DMS 273 treated with DMSO at 0.1 percent for 48 hours (cell line): ENCODE results near the gene NKAIN4.
"Not testable (repeated sequence)": the region's sequence is repeated elsewhere in the genome, so short reads cannot be mapped to it uniquely, and the experiment has no call there.

Experiments
- DNase-seq: peaks from one replicate; lab custom pipeline; 2025; lab: John Stamatoyannopoulos, UW

The NKAIN4 gene

DNA sequence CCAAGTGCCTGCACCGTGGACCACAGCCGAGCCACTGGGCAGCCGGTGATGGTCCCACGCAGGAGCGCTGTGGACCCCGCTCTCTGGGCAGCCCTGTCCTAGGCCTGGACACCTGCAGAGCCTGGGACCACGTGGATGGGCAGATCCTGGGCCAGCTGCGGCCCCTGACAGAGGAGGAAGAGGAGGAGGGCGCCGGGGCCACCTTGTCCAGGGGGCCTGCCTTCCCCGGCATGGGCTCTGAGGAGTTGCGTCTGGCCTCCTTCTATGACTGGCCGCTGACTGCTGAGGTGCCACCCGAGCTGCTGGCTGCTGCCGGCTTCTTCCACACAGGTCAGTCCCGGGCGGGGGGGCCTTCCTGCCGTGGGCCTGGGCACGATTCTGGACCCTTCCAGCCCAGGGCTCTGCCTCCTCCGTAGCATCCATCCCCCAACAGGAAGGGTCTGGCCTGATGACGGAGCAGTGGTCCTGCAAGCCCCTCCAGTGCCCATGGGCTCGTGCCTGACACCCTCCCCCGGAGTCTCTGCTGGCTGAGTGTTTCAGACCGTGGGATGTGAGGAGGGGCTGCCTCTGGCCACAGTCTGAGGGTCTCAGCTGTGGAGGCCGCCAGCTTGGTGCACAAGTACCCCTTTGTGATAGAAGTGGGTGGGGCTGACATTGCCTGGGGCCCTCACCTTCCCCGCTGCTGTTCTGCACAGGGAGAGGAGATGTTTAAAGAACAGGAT is 18.0 kb downstream of the NKAIN4 start:
- no peak for DNase-seq

DNA sequence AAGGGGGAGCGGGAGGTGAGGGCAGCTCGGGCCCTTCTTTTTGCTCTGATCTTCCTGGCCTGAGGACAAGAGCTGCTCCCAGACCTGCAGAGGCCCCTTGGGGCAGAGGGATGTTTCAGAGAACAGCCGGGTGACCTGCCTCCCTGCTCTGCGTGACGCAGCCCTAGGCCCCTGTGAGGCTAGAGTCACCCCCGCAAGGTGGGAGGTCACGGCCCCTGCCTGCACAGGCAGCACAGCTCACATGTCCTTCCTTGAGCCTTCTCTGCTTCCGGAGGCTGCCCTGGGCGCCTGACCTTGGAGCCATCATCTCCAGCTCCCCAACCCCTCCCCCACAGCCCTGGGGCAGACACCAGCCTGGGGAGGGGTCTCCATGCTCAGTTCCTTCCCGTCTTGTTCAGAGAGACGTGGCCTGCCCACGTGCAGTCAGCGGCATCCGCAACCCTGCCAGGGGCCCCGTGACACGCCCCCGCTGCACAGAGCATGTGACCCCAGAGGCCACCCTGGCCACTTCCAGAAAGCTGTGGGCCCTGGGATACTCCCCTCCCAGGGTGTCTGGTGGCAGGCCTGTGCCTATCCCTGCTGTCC is 18.8 kb downstream of the NKAIN4 start, which contains the start of gene BIRC7:
BIRC7 (plus strand) TSS at position 507 of the 585 bp plus-strand sequence. CDS start 192 bp downstream, outside the sequence.
- DNase-seq, result no peak

DNA sequence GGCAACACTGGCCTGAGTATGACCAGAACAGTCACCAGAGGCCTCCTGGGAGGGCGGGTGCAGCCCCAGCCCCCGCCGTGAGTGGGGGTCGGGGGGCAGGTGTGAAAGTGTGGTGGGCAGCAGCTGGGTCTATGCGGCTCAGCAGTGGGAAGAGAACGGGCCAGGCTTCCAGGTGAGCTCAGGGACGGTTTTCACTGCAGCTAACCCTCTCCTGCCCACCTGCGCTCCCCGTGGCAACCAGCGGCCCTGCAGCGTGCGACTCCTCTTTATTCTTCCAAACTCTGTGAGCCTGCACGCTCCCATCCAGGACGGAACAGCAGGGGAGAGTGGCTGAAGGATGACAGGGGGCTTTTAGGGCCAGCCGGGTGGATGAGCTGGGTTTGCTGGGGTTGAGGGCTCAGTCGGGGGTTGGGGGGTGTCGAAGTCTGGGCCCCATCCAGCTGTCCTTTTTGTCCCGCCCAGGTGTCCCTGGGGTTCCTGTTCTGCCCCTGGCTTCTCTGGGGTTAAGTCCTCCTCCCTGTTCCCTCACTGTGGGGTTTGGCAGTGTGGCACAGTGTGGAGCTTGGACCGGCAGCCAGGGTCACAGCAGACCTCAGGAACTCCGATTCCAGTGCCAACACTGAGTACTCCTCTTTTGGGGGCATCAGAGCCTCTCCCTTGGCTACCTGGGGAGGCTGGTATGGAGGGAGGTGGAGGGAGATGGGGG is 19.4 kb downstream of the NKAIN4 start:
- DNase-seq, result no peak

DNA sequence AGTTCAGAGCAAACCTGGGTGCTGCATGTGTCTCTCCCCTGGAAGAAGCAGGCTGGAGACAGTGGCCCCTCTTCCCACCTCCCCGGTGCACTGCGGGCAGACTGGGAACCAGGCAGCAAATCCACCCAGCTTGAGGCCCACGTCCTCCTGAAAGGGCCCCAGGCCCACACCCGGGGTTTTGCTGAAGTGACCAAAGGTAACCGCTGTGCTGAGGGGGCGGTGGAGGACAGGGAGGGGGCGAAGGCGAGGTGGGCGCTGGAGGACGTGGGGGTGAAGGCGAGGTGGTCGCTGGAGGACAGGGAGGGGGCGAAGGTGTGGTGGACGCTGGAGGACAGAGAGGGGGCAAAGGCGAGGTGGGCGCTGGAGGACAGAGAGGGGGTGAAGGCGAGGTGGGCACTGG is 20.3 kb downstream of the NKAIN4 start:
- no peak for DNase-seq

DNA sequence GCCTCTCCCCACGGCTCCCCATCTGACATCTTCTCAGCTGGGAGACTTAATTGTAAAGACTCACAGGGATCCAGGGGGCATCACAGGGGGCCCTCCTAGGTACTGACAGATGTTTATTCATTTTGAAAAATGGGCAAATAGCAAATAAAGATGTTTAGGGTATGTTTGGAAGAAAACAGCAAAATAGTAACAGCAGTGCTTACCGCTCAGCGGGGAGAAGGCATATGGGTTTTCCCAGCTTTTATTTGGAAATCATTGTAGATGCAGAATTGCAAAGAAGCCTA is 21.3 kb downstream of the NKAIN4 start:
- DNase-seq, result no peak

DNA sequence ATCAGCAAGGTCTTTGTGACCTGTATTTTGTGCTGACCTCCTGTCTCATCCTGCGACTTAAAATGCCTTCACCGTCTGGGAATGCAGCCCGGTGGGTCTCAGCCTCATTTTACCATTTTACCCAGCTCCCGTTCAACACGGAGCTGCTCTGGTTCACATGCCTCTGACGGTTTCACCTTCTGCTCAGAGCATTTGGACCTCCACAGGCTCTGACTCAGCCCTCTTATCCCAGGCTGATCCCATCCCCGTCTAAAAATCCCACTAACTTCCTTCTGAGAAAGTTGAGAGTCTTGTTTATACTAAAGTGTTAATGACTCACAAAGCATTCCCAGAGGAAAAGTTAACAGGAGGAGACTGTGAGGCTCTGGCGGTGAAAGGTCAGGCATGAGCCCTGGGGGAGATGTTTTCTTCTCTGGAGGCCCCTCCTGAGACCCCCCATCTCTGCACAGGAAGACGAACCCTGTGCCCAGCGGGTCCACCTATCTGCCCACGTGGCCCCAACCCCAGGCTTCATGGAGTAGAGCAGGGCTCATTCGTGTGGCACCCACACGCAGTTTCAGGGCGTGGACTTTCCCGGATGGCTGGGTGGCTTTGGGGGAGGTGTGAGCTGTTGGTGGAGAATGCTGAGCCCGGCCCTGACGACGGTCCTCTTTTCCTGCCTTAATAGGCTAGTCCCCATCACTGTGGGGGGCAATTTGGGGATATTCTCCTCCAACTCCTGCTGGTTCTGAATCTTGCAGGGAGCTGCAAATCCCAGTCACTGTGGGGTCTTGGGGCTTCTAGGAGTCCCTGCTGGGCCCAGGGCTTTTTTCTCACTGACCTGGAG is 21.8 kb downstream of the NKAIN4 start:
- no peak for DNase-seq

DNA sequence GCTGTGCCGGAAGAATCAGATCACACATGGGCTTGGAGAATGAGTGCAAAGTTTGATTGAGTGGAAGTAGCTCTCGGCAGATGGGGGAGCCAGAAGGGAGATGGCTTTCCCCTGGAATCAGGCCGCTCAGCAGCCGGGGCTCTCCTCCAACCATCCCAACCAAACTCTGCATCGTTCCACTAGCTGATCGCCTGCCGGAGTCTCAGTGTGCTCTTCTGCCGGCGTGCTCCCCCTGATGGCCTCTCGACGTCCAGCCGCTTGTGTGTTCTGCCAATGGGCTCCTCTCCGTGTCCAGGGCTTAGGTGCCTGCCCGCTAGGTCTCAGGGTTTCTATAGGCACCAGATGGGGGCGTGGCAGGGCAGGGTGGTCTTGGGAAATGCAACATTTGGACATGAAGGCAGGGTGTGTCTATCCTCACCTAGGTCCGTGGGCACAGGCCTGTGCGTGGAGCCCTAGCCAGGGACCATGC is 23.4 kb downstream of the NKAIN4 start:
- DNase-seq, result no peak

DNA sequence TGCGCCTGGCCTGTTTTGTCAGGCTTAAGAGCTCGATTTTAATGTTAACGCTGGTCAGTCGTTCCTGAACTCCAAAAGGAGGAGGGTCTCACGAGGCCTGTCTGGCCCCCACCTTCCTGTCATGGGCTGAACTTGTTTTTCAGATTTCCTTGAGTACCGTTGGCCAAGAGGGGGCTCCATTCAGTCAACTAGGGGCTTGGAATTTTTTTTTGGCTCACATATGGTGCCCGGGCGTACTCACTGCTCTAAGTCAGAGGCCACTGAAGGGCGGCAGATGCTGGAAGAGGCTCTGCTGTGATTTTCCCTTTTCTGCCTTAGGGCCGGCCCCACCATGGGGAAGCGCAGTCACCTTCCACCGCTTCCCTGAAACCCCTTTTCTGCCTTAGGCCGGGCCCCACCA is 25.5 kb downstream of the NKAIN4 start:
- DNase-seq, result no peak

DNA sequence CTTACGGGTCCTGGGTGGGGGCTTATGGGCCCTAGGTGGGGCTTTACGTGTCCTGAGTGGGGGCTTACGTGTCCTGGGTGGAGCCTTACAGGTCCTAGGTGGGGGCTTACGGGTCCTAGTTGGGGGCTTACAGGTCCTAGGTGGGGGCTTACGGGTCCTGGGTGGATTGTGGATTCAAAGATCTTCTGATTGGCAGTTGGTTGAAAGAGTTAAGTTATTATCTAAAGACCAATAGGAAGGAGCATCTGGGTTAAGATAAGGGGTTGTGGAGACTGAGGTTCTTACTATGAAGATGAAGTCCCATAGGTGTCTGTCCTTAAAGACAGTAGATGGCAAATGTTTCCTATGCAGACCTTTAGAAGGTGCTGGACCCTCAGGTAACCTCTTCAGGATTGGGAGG is 27.0 kb downstream of the NKAIN4 start:
- DNase-seq, result no peak

DNA sequence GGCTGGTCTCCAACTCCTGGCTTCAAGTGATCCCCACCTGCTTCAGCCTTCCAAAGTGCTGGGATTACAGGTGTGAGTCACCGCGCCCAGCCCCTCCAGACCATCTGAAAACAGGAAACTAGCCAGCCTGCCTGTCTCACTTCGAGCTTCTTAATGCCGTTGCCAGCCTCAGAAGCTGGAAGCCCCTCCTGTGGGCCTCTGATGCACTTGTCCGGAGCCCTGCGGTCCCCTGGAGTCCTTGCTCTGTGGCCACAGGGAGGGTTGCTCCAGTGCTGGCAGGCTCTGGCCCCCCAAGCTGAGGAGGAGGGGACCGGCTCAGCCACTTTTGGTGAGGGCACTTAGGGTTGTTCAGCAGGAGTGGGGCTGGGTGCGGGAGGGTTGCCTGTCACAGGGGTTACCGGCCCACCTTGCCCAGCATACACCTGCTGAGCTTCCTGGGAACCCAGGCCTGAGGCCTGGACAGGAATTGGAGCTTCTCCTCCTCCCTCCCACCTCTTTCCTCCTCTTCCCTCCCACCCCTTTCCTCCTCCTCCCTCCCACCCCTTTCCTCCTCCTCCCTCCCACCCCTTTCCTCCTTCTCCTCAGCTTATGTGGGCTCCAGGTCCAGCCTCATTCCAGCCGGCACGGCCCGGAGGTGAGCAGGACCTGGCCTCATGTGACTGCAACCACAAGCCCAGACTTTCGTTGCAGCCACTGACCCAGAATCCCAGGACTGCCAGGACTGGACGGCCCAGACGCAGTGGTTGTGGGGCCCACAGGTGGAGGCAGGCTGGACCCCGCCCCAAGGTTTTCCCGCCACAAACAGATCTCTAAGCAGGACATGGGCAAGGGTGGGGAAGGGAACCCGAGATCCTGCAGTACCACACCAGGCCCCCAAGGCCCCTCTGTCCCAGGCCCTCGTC is 28.0 kb downstream of the NKAIN4 start:
- DNase-seq, result no peak

DNA sequence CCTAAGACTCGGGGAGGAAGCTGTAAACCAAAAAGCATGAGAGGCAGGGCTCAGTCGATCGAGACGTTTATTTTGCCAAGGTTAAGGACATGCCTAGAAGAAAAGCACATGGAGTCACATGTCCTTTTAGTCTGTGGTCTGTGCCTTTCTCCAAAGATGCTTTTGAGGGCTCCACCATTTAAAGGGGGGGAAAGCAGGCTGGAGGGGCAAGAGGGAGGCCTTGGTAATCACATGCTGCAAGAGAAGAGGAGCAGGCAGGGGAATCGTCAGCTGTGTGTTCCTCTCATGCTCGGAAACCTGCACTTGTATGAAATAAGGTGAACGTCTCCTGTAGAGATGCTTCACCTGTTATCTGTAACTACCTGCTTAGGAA is 29.2 kb downstream of the NKAIN4 start:
- no peak for DNase-seq

DNA sequence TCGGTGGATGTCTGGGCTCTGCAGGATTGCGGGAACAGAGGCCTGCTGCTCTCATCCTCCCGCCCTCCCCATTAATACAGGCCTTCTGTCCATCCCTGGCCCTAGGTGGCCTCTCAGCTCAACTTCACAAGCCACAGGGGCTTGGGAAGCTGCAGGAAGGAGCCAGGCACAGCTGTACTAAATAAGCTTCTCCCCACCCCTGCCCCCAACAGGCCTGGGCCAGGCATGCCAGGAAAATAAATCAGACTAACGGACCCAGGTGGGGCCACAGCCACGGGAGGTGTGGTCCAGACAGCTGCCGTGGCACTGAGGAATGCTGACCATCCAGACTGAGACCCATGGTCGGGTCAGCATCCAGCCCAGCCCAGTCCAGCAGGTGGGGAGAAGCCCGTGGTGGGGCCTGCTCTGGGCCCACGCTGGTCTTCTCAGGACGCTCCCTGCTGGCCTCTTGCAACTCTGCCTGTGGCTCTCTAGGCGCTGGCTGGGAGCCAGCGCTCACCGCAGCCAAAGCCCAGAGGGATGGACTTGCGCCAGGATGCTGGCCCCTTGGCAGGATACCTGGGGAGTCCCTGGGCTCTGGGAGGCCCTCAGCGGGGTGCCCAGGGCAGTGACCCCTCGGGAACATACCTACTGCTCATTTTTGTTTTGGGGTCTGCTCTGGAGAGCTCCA is 29.7 kb downstream of the NKAIN4 start:
- DNase-seq, result no peak

DNA sequence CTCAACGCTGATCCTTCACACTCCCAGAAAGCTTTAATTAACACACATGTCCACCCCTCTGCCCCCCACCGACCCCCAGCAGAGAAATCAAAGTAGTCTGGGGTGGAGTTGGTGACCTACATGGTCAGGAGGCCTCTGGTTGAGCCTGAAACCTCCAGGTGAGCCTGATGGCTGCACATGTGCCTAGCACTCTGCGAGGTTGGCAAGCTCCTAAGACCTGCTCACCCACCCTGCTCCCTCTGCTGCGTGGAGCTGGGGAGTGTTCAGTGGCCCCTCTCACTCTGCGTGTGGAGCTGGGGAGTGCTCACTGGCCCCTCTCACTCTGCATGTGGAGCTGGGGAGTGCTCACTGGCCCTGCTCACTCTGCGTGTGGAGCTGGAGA is 30.4 kb downstream of the NKAIN4 start:
- DNase-seq, result no peak

DNA sequence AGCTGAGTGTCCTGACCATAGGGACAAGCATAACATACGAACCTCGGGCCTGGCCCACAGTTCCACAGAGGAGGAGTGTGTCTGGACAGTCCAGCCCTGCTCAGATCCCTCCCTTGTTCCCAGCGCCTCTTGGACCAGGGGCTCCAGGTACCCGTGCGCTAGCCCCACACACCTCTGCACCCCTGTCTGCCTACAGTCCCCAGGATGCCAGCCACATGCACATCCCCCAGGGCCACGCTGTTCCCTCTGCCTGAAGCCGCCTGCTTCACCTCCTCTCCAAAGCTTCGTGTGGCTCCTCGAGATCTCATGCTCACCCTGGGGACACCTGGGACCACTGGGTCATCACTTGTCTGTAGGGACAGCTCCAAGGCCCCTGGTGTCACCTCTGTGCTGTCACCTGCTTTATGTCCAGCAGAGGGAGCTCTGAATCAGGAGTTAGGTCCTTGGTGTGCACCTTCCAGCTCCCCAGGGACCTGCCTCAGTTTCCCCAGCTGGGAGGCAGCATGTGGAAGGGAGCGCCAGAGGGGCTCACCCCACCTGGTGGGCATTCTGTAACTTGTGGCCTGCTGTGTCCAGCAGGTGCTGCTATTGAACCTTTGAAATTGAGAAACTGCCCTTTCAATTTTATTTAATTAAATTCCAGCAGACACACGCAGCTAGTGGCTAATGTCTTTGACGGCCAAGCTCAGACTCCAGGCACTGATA is 31.0 kb downstream of the NKAIN4 start:
- DNase-seq, result no peak

DNA sequence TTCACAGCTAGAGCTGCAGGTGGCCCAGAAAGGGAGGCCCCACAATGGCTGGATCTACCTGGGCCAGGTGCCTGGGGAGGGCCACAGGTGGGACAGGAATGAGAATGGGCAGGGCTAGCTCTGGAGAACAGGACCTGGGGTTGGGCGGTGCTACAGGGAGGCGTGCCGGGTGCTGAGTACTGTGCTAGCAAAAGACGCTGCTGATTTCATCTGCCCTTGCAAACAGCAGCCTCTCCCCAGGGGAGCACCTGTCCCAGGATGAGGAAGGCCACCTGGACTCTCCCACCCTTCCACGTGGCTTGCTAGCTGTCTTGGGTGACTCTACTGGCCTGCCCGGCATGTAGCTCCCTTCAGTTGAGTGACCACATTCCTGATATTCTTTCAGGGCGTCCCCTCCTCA is 31.7 kb downstream of the NKAIN4 start:
- no peak for DNase-seq

DNA sequence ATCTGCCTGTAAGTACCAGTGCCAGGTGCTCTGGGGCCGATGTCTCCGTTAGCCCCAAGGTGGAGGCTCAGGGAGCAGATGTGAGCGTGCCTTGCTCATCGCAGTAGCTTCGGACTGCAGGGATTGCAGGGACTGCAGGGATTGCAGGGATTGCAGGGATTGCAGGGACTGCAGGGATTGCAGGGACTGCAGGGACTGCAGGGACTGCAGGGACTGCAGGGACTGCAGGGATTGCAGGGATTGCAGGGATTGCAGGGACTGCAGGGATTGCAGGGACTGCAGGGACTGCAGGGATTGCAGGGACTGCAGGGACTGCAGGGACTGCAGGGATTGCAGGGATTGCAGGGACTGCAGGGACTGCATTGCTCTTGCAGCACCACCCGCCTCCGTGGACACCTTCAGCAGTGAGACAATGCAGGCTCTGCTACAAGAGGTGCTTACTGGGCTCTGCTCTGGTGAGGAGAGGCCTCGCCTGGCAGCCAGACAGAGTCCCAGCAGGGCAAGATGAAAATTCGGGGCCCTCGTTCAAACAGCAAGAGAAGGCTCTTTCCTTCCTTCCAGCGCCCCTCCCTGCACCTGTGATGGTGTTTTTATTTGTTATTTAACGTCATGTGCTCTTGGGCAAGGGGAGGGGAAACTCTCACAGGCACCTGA is 32.7 kb downstream of the NKAIN4 start:
- not testable (repeated sequence) for DNase-seq

DNA sequence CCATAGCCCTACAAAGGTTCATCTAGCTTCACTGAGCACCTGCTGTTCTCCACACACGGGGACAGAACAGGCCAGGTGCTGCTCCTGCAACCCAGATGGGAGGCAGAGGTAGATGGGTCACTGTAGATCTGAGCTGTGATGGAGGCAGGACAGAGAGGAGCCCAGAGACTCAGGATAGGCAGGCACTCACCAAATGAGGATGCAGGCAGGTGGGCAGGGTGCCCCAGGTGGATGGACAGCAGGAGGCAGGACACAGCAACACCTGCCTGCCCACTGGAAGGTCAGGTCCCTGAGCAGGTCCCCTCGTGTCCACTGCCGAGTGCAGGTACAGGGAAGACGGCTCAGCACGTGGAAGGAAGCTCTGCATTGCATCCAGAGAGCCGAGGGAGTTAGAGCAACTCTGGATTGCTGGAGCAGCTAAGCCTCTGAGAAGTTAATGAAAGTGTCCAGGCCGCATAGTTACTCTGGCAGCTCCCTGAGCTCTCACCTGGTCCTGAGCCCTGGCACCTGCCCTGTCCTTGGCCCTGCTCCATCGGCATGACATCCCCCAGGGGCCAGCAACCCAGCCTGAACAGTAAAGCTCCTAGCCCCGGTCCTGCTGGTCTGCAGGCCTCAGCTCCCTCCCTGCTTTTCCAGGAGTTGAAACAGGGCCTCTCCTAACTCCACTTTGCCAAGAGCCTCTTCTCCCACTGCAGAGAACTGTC is 33.4 kb downstream of the NKAIN4 start:
- no peak for DNase-seq

DNA sequence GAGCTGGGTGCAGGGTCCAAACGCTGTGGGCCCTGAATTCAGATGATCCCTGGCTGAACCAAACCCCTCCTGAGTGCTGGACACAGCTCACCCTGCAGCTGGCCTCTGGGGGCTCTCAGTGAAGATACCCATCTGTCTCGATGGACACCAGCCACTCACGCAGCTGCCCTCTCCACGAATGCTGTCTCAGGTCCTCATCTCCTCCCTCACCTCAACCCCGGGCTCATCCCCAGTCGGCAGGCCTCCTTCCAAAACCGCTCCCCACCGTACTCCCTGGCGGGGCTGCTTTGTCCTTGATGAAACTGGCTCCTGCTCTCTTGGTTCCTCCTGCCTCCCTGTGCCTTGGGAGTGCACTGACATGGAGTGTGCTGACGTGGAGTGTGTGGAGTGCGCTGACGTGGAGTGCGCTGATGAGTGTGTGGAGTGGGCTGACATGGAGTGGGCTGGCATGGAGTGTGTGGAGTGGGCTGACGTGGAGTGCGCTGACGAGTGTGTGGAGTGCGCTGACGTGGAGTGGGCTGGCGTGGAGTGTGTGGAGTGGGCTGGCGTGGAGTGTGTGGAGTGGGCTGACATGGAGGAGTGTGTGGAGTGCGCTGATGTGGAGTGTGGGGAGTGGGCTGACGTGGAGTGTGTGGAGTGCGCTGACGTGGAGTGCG is 34.3 kb downstream of the NKAIN4 start:
- DNase-seq, result no peak

DNA sequence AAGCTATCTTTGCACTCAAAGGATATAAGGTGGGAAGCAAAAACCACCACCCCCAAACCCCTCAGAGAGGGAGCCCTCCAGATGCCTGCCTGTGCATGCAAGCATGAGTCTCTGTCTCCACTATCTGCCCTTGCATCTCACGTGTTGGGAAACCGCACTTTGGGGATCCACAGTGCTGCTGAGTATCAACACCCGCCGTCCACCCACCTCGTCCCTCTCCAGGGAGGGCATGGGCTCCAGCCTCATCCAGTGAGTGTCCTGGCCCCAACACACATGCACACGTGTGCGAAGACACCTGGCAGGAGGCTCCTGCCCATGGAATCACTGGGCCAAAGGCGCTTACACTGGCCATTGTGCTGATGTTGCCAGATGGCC is 34.8 kb downstream of the NKAIN4 start:
- DNase-seq, result no peak
